K562 (cell line): ENCODE data around the gene COL7A1. TPM values are rescaled to one million over a fixed set of nuclear protein-coding genes. Genes with fewer than 3 reads are reported as not detected.
A peak's percentile ranks its signal among the peaks of the same experiment; 100 is the strongest.

Experiments used
- GABPB2 ChIP-seq: fragments of 250-450 bp; sonication (Bioruptor Pico); conservative IDR thresholded peaks from 2 replicates; pipeline ENCODE4 v1.5.1; 2021; ENCODE audit warnings: mild to moderate bottlenecking
- MAFG ChIP-seq: fragments of 450-650 bp; conservative IDR thresholded peaks from 2 replicates; pipeline ENCODE4 v1.6.1; 2016; ENCODE audit warnings: missing genetic modification characterization, missing compliant biosample characterization
- NFIC ChIP-seq: fragments of 450-650 bp; IDR thresholded peaks from 2 replicates; pipeline ENCODE4 v1.6.1; 2017; ENCODE audit warnings: mild to moderate bottlenecking, inconsistent platforms
- NFIX ChIP-seq: fragments of 250-450 bp; sonication (Bioruptor Pico); IDR thresholded peaks from 2 replicates; pipeline ENCODE4 v1.4.0; 2020; ENCODE audit warnings: low read depth, mild to moderate bottlenecking, moderate library complexity
- POLR2AphosphoS5 ChIP-seq: IDR thresholded peaks from 2 replicates; pipeline ENCODE4 v1.6.1; 2011; ENCODE audit warnings: mild to moderate bottlenecking, low read depth, low read length, moderate library complexity; ENCODE audit not compliant: control insufficient read depth, insufficient read depth
- SOX6 ChIP-seq: fragments of 450-650 bp; IDR thresholded peaks from 2 replicates; pipeline ENCODE4 v1.6.1; 2014; ENCODE audit warnings: mild to moderate bottlenecking
- ZKSCAN3 ChIP-seq: fragments of 250-450 bp; sonication (Bioruptor Pico); IDR thresholded peaks from 2 replicates; pipeline ENCODE4 v1.4.0; 2020
- polyA plus RNA-seq, 8 experiments: library from polyadenylated mRNA; depleted of rRNA in 4 of 8; stranded (reverse) in 5 of 8; unstranded in 3 of 8; fragments of >200 nt; fragmentation: Nextera tagmentation in 2 of 8; fragmentation: Illumina TruSeq in 1 of 8; extraction: Ambion mirVana in 2 of 8; extraction: Trizol in 1 of 8; gene quantifications; 2 replicates each; pipeline versions ENCODE4 v1.2.1 to v1.2.3, GENCODE V29; 2011 to 2014; ENCODE audit warnings: inconsistent platforms in 1 of 8, missing spikeins in 1 of 8
- total RNA-seq, 7 experiments: library from RNA; depleted of rRNA in 6 of 7; stranded (reverse); fragments of >200 nt in 6 of 7; fragmentation: Illumina TruSeq in 2 of 7; extraction: Trizol in 2 of 7; gene quantifications; 2 replicates each; pipeline versions ENCODE4 v1.2.1 to v1.2.3, GENCODE V29; 2011 to 2021; ENCODE audit warnings: low replicate concordance in 1 of 7
- TF ChIP-seq, protein P1 (sequence below): fragments of 250-450 bp; sonication (Bioruptor Pico); IDR thresholded peaks from 2 replicates; pipeline ENCODE4 v1.4.0; 2020
- TF ChIP-seq, protein P2 (sequence below), 2 experiments: fragments of 250-450 bp in 1 of 2; fragments of 450-650 bp in 1 of 2; sonication (Bioruptor Pico) in 1 of 2; IDR thresholded peaks; 2 replicates each; pipeline versions ENCODE4 v1.6.1 to v1.8.0; 2016 to 2021; ENCODE audit warnings: mild to moderate bottlenecking in 2 of 2, moderate library complexity in 2 of 2, missing compliant biosample characterization in 1 of 2, missing genetic modification characterization in 1 of 2
- TF ChIP-seq, protein P3 (sequence below): fragments of 250-450 bp; sonication (Bioruptor Pico); IDR thresholded peaks from 2 replicates; pipeline ENCODE4 v1.5.0; 2020; ENCODE audit warnings: mild to moderate bottlenecking, borderline replicate concordance
- TF ChIP-seq, protein P4 (sequence below): sonication (generic); formaldehyde crosslinking; IDR thresholded peaks from 2 replicates; pipeline ENCODE4 v1.9.0; 2022; ENCODE audit warnings: mild to moderate bottlenecking, missing genetic modification reagents
- TF ChIP-seq, protein P5 (sequence below): fragments of 250-450 bp; sonication (Bioruptor Pico); IDR thresholded peaks from 2 replicates; pipeline ENCODE4 v1.9.0; 2021; ENCODE audit warnings: mild to moderate bottlenecking

Gene COL7A1
- total and polyA plus RNA-seq, 9 of the 15 experiments (the other 6 are each of a cell fraction or from before 2014, with no cell fraction given), result 0.09 to 0.66 (median 0.35) TPM; not detected in 3

DNA sequence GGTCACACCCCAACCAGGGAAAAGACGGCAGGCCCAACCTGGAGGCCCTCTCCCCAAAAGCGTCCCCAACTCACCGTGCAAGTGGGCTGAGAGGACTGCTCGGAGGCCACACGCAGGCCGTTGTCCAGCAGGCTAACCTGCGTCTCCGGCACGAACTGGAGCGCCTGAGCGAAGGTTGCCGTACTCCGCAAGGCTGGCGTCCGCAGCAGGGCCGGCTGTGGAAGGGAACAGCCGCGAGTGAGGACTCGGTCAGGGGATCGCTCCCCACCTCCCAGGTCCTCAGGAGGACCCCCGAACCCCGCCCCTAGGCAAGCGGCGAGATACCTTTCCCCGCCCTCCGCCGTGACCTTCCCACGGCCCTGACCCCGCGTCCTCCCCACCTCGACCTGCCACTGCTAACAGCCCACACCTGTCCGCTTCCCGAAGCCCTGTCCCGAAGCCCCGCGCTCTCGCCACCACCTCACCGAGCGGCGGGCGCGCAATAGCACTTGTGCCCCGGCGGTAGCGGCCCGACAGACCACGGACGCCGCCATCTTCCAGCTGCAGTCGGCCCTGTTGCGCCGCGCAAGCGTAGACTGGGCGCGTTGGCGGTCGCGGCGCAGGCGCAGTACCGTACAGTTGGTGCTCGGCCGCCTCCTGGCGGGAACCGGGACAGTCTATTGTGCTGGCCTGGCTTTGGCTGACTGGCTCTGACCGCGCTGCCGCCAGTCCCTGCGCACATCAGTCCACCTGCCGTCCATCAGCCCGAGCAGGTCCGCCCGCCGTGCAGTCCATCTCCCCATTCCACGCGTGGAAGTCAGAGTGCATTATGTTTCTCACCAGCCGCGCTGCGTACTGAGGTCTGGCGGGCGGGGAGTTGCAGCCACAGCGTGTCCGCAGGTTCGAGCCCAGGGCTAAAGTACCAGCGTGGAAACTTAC, 14.2 kb upstream of the COL7A1 start, which contains the start of gene UQCRC1 (continued):
- TF ChIP-seq, protein P1, sequence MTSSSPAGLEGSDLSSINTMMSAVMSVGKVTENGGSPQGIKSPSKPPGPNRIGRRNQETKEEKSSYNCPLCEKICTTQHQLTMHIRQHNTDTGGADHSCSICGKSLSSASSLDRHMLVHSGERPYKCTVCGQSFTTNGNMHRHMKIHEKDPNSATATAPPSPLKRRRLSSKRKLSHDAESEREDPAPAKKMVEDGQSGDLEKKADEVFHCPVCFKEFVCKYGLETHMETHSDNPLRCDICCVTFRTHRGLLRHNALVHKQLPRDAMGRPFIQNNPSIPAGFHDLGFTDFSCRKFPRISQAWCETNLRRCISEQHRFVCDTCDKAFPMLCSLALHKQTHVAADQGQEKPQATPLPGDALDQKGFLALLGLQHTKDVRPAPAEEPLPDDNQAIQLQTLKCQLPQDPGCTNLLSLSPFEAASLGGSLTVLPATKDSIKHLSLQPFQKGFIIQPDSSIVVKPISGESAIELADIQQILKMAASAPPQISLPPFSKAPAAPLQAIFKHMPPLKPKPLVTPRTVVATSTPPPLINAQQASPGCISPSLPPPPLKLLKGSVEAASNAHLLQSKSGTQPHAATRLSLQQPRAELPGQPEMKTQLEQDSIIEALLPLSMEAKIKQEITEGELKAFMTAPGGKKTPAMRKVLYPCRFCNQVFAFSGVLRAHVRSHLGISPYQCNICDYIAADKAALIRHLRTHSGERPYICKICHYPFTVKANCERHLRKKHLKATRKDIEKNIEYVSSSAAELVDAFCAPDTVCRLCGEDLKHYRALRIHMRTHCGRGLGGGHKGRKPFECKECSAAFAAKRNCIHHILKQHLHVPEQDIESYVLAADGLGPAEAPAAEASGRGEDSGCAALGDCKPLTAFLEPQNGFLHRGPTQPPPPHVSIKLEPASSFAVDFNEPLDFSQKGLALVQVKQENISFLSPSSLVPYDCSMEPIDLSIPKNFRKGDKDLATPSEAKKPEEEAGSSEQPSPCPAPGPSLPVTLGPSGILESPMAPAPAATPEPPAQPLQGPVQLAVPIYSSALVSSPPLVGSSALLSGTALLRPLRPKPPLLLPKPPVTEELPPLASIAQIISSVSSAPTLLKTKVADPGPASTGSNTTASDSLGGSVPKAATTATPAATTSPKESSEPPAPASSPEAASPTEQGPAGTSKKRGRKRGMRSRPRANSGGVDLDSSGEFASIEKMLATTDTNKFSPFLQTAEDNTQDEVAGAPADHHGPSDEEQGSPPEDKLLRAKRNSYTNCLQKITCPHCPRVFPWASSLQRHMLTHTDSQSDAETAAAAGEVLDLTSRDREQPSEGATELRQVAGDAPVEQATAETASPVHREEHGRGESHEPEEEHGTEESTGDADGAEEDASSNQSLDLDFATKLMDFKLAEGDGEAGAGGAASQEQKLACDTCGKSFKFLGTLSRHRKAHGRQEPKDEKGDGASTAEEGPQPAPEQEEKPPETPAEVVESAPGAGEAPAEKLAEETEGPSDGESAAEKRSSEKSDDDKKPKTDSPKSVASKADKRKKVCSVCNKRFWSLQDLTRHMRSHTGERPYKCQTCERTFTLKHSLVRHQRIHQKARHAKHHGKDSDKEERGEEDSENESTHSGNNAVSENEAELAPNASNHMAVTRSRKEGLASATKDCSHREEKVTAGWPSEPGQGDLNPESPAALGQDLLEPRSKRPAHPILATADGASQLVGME (CRISPR knock-in tag), result no peak
- TF ChIP-seq, protein P2, sequence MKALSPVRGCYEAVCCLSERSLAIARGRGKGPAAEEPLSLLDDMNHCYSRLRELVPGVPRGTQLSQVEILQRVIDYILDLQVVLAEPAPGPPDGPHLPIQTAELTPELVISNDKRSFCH (CRISPR knock-in tag; IDR thresholded peaks at IDR 0.05), result no peak
- TF ChIP-seq, protein P2 (tag; IDR thresholded peaks at IDR 0.05), result no peak
- no peak for TF ChIP-seq NFIX
- TF ChIP-seq GABPB2 (CRISPR knock-in tag), result no peak
- TF ChIP-seq, protein P3, sequence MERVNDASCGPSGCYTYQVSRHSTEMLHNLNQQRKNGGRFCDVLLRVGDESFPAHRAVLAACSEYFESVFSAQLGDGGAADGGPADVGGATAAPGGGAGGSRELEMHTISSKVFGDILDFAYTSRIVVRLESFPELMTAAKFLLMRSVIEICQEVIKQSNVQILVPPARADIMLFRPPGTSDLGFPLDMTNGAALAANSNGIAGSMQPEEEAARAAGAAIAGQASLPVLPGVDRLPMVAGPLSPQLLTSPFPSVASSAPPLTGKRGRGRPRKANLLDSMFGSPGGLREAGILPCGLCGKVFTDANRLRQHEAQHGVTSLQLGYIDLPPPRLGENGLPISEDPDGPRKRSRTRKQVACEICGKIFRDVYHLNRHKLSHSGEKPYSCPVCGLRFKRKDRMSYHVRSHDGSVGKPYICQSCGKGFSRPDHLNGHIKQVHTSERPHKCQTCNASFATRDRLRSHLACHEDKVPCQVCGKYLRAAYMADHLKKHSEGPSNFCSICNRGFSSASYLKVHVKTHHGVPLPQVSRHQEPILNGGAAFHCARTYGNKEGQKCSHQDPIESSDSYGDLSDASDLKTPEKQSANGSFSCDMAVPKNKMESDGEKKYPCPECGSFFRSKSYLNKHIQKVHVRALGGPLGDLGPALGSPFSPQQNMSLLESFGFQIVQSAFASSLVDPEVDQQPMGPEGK (CRISPR knock-in tag), result no peak
- TF ChIP-seq, protein P4, sequence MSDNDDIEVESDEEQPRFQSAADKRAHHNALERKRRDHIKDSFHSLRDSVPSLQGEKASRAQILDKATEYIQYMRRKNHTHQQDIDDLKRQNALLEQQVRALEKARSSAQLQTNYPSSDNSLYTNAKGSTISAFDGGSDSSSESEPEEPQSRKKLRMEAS (CRISPR knock-in tag), result peak; percentile 58
- 0 out of 2 replicates have a peak, but pooled peaks have one; percentile 19 for TF ChIP-seq SOX6
- TF ChIP-seq, protein P5, sequence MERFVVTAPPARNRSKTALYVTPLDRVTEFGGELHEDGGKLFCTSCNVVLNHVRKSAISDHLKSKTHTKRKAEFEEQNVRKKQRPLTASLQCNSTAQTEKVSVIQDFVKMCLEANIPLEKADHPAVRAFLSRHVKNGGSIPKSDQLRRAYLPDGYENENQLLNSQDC (CRISPR knock-in tag), result no peak
- no peak for TF ChIP-seq MAFG (tag)
- no peak for TF ChIP-seq ZKSCAN3 (CRISPR knock-in tag)
- TF ChIP-seq NFIC, result peak; percentile 35
- TF ChIP-seq POLR2AphosphoS5, result peak; percentile 87
